A549 (cell line): ENCODE measurements around the gene ATP9A. TPM values are rescaled to one million over a fixed set of nuclear protein-coding genes. Genes with fewer than 3 reads are reported as not detected.

Experiments
- ATAC-seq, 2 experiments: fragments of 200-7000 bp in 1 of 2; fragments of >200 bp in 1 of 2; cut with Nextera tagmentation in 1 of 2; cut with Tn5 transposase in 1 of 2; 3 replicates each; pipeline versions ENCODE4 v1.8.0 to v1.9.1; 2018 to 2020; ENCODE audit warnings: mild to moderate bottlenecking in 1 of 2, moderate library complexity in 1 of 2
- CTCF ChIA-PET: fragments of 300-600 bp; sonication (Branson Sonifier 250); formaldehyde crosslinking; extraction: SDS; loops from one replicate; lab custom pipeline; 2021; ENCODE audit warnings: antibody characterized with exemption, inconsistent platforms; lab: Yijun Ruan, JAX
- POLR2A ChIA-PET: fragments of 350-600 bp; formaldehyde crosslinking; extraction: SDS; loops from one replicate; lab custom pipeline; 2021; ENCODE audit warnings: antibody characterized with exemption, inconsistent platforms; lab: Yijun Ruan, JAX
- DNase-seq, 2 experiments: peaks; one replicate each; pipeline versions ENCODE4 v3.0.0 to v3.0.0-alpha.2; 2011 to 2016; ENCODE audit warnings: low read depth in 1 of 2, low spot score in 1 of 2
- FAIRE-seq: peaks from 2 replicates; lab custom pipeline; 2011; peaks lifted over from hg19 to GRCh38; lab: Jason Lieb, UNC
- H3K27ac ChIP-seq, 2 experiments: fragments of >200 bp; sonication (Bioruptor Twin); formaldehyde crosslinking; 3 replicates each; pipeline ENCODE4 v1.5.1; 2016 to 2017
- H3K4me1 ChIP-seq: fragments of >200 bp; sonication (Bioruptor Twin); formaldehyde crosslinking; 3 replicates; pipeline ENCODE4 v1.6.1; 2016
- H3K4me2 ChIP-seq: fragments of >200 bp; sonication (Bioruptor Twin); formaldehyde crosslinking; 3 replicates; pipeline ENCODE4 v1.6.1; 2016
- H3K4me3 ChIP-seq: fragments of >200 bp; sonication (Bioruptor Twin); formaldehyde crosslinking; 3 replicates; pipeline ENCODE4 v1.5.1; 2016
- H3K9me3 ChIP-seq: fragments of >200 bp; sonication (Bioruptor Twin); formaldehyde crosslinking; 3 replicates; pipeline ENCODE4 v1.6.1; 2016
- BHLHE40 ChIP-seq: IDR thresholded peaks from 2 replicates; pipeline ENCODE4 v1.6.1; 2012; ENCODE audit warnings: low read depth, low read length, inconsistent platforms
- CTCF ChIP-seq: fragments of >200 bp; sonication (Bioruptor Twin); formaldehyde crosslinking; IDR thresholded peaks from 3 replicates; pipeline ENCODE4 v1.5.1; 2016
- E2F6 ChIP-seq: IDR thresholded peaks from 2 replicates; pipeline ENCODE4 v1.6.1; 2012; ENCODE audit warnings: low read depth, borderline replicate concordance
- EP300 ChIP-seq, 2 experiments: fragments of >200 bp; sonication (Bioruptor Twin); formaldehyde crosslinking; IDR thresholded peaks; 2 replicates in 1 of 2; 3 replicates in 1 of 2; pipeline ENCODE4 v1.6.1; 2016 to 2017
- ESRRA ChIP-seq: fragments of 150-350 bp; IDR thresholded peaks from 2 replicates; pipeline ENCODE4 v1.6.1; 2014; ENCODE audit warnings: mild to moderate bottlenecking, low read length, borderline replicate concordance
- HMGXB4 ChIP-seq: fragments of 250-450 bp; sonication (Bioruptor Pico); IDR thresholded peaks from 2 replicates; pipeline ENCODE4 v1.5.0; 2021; ENCODE audit warnings: mild to moderate bottlenecking, moderate library complexity, borderline replicate concordance
- HOXB13 ChIP-seq: fragments of 250-450 bp; sonication (Bioruptor Pico); IDR thresholded peaks from 2 replicates; pipeline ENCODE4 v1.5.0; 2020; ENCODE audit warnings: low read depth, mild to moderate bottlenecking, moderate library complexity
- JUN ChIP-seq, 2 experiments: fragments of >200 bp; sonication (Bioruptor Twin); formaldehyde crosslinking; IDR thresholded peaks; 2 replicates in 1 of 2; 3 replicates in 1 of 2; pipeline ENCODE4 v1.6.1; 2016 to 2017
- JUNB ChIP-seq: fragments of >200 bp; sonication (Bioruptor Twin); formaldehyde crosslinking; IDR thresholded peaks from 2 replicates; pipeline ENCODE4 v1.6.1; 2016
- MAX ChIP-seq: IDR thresholded peaks from 2 replicates; pipeline ENCODE4 v1.6.1; 2012
- MAZ ChIP-seq: fragments of 150-350 bp; IDR thresholded peaks from 2 replicates; pipeline ENCODE4 v1.6.1; 2014; ENCODE audit warnings: antibody characterized with exemption, low read depth, low read length, borderline replicate concordance
- MYC ChIP-seq: IDR thresholded peaks from 2 replicates; pipeline ENCODE4 v1.6.1; 2012; ENCODE audit warnings: mild to moderate bottlenecking, inconsistent platforms, low read length, improper control_type of control experiment, borderline replicate concordance
- NR3C1 ChIP-seq: fragments of >200 bp; sonication (Bioruptor Twin); formaldehyde crosslinking; IDR thresholded peaks from 3 replicates; pipeline ENCODE4 v1.6.1; 2017
- PHF8 ChIP-seq: fragments of 200-600 bp; sonication (generic); IDR thresholded peaks from 2 replicates; pipeline ENCODE4 v1.6.1; 2016; ENCODE audit warnings: low read depth, mild to moderate bottlenecking, antibody characterized with exemption, moderate library complexity, borderline replicate concordance
- POLR2A ChIP-seq: IDR thresholded peaks from 2 replicates; pipeline ENCODE4 v1.6.1; 2012; ENCODE audit warnings: mild to moderate bottlenecking, low read length
- RARB ChIP-seq: fragments of 250-450 bp; sonication (Bioruptor Pico); IDR thresholded peaks from 2 replicates; pipeline ENCODE4 v1.8.0; 2021; ENCODE audit warnings: mild to moderate bottlenecking, moderate library complexity
- REST ChIP-seq: fragments of 200-600 bp; sonication (generic); IDR thresholded peaks from 2 replicates; pipeline ENCODE4 v1.6.1; 2016; ENCODE audit warnings: antibody characterized with exemption, mild to moderate bottlenecking, moderate library complexity
- RFX5 ChIP-seq: fragments of 450-650 bp; IDR thresholded peaks from 2 replicates; pipeline ENCODE4 v1.7.1; 2014; ENCODE audit warnings: antibody characterized with exemption, mild to moderate bottlenecking, moderate library complexity
- RNF2 ChIP-seq: fragments of 200-600 bp; sonication (generic); IDR thresholded peaks from 2 replicates; pipeline ENCODE4 v1.6.1; 2016; ENCODE audit warnings: low read depth, mild to moderate bottlenecking, antibody characterized with exemption, moderate library complexity, borderline replicate concordance
- SMC3 ChIP-seq: fragments of >200 bp; sonication (Bioruptor Twin); formaldehyde crosslinking; IDR thresholded peaks from 3 replicates; pipeline ENCODE4 v1.6.1; 2018; ENCODE audit warnings: inconsistent platforms
- TFCP2L1 ChIP-seq: fragments of 250-450 bp; sonication (Bioruptor Pico); IDR thresholded peaks from 2 replicates; pipeline ENCODE4 v1.5.0; 2021; ENCODE audit warnings: mild to moderate bottlenecking
- TP53 ChIP-seq: fragments of 250-450 bp; sonication (Bioruptor Pico); IDR thresholded peaks from 2 replicates; pipeline ENCODE4 v1.5.0; 2021; ENCODE audit warnings: mild to moderate bottlenecking, moderate library complexity
- USF2 ChIP-seq: fragments of 450-650 bp; IDR thresholded peaks from 2 replicates; pipeline ENCODE4 v1.6.1; 2014; ENCODE audit warnings: antibody characterized with exemption
- ZC3H11A ChIP-seq: fragments of 450-650 bp; IDR thresholded peaks from 2 replicates; pipeline ENCODE4 v1.6.1; 2014; ENCODE audit warnings: antibody characterized with exemption, mild to moderate bottlenecking
- ZFP36 ChIP-seq: fragments of 450-650 bp; IDR thresholded peaks from 2 replicates; pipeline ENCODE4 v1.6.1; 2014; ENCODE audit warnings: borderline replicate concordance; ENCODE audit not compliant: partially characterized antibody
- WGBS: methylation state at CpG from one replicate; pipeline ENCODE4 v1.1.6; 2017; ENCODE audit errors: missing lambda C conversion rate; 5-methylcytosine and 5-hydroxymethylcytosine counted together
- polyA plus RNA-seq, 4 experiments: library from polyadenylated mRNA; depleted of rRNA in 3 of 4; stranded (reverse); fragments of >200 nt; fragmentation: RNase III in 1 of 4; extraction: RNeasy Plus Mini Kit Qiagen cat#74134 plus additional on column Dnase treatment in 1 of 4; gene quantifications; 2 replicates in 3 of 4; 3 replicates in 1 of 4; pipeline ENCODE4 v1.2.3, GENCODE V29; 2011 to 2017

ATP9A gene
- polyA plus RNA-seq, 2 of the 4 experiments (the other 2 are of a cell fraction) = 9.9 to 23.6 TPM

GRCh38 chr20:51702556-51702955, 65.6 kb downstream of the ATP9A start:
- FAIRE-seq = no peak
- ChIA-PET POLR2A (no interaction called here), CTCF (interaction anchor here (0.7 to 3.0 kb wide), 4 partner anchors 9 to 381 kb away, joined by 3 to 25 read pairs (median 4); no protein-coding TSS in a partner anchor)
- Histone ChIP-seq H3K9me3 (no peaks in the 10 kb centered on the region), H3K27ac (peak overlapping the region; percentile 51 to 72; a peak in 5 of 6 replicates), H3K4me2 (peak overlapping the region; percentile 75; the same call in 2 of the 3 replicates), H3K4me1 (peaks cover 46% of the 10 kb centered on the region), H3K4me3 (no peak overlapping the region)
- no peak for DNase-seq
- WGBS = 52% methylated on average over 3 of the region's 3 CpGs
- TF ChIP-seq HMGXB4 (CRISPR knock-in tag) (no peak), NR3C1 (no peak), RFX5 (no peak), BHLHE40 (no peak), ESRRA (no peak), JUNB (no peak), TP53 (CRISPR knock-in tag) (no peak), HOXB13 (no peak)
- no peak for ATAC-seq

- ATAC-seq (peak; percentile 70 to 76; a peak in 4 of 6 replicates), FAIRE-seq (no peak), DNase-seq (peak; percentile 52 to 74)
- no peaks in the 10 kb centered on the region for H3K9me3 ChIP-seq
- CTCF ChIA-PET = interaction anchor here (0.5 to 3.0 kb wide), 51 partner anchors 9 to 713 kb away, joined by 3 to 25 read pairs (median 4); no protein-coding TSS in a partner anchor
- H3K27ac ChIP-seq = peak overlapping the region; percentile 23 to 72; a peak in 5 of 6 replicates
- POLR2A ChIA-PET = interaction anchor here (1.1 kb wide), 1 partner anchor 49 kb away, joined by 6 read pairs; no protein-coding TSS in a partner anchor
- 52% methylated on average over 10 of the region's 10 CpGs for WGBS
- H3K4me2 ChIP-seq = peak overlapping the region; percentile 46
- peaks cover 63% of the 10 kb centered on the region for H3K4me1 ChIP-seq
- H3K4me3 ChIP-seq = no peak overlapping the region
- TF ChIP-seq HOXB13 = no peak
- no peak for TF ChIP-seq USF2
- TF ChIP-seq TFCP2L1 = no peak
- TF ChIP-seq HMGXB4 (CRISPR knock-in tag) = no peak
- no peak for TF ChIP-seq MYC
- TF ChIP-seq ZFP36 = no peak
- TF ChIP-seq ESRRA = no peak
- 0 out of 2 replicates have a peak, but pooled peaks have one; percentile 37 for TF ChIP-seq MAX
- TF ChIP-seq REST = no peak
- no peak for TF ChIP-seq RFX5
- peak; percentile 64 for TF ChIP-seq SMC3
- peak; percentile 55 for TF ChIP-seq CTCF
- no peak for TF ChIP-seq RARB
- no peak for TF ChIP-seq E2F6
- no peak for TF ChIP-seq EP300 (IDR thresholded peaks at IDR 0.05)
- no peak for TF ChIP-seq RNF2
- no peak for TF ChIP-seq MAZ
- TF ChIP-seq POLR2A = no peak
- no peak for TF ChIP-seq PHF8
- TF ChIP-seq BHLHE40 = no peak
- no peak for TF ChIP-seq ZC3H11A
- TF ChIP-seq JUN (IDR thresholded peaks at IDR 0.05) = no peak
These were observed 67.3 kb downstream of the ATP9A start for GRCh38 chr20:51700809-51701285.
